H1 (cell line): Measurements from ENCODE around the gene FCRLB. TPM values are rescaled to one million over a fixed set of nuclear protein-coding genes. Genes with fewer than 3 reads are reported as not detected.

Experiments
- CHD7 ChIP-seq: fragments of 300-600 bp; sonication (generic); IDR thresholded peaks from 2 replicates; pipeline ENCODE4 v1.7.1; 2012; ENCODE audit warnings: low read length, moderate library complexity, mild to moderate bottlenecking, inconsistent platforms; ENCODE audit not compliant: insufficient replicate concordance
- EP300 ChIP-seq, 2 experiments: IDR thresholded peaks; 1 replicate in 1 of 2; 2 replicates in 1 of 2; pipeline ENCODE4 v1.6.1; 2011 to 2012; ENCODE audit warnings: low read depth in 2 of 2, low read length in 2 of 2, mild to moderate bottlenecking in 2 of 2, borderline replicate concordance in 1 of 2, inconsistent platforms in 1 of 2, moderate library complexity in 1 of 2
- FOSL1 ChIP-seq: IDR thresholded peaks from 2 replicates; pipeline ENCODE4 v1.6.1; 2011; ENCODE audit warnings: mild to moderate bottlenecking, low read depth, low read length, moderate library complexity; ENCODE audit not compliant: insufficient read depth
- GABPA ChIP-seq: IDR thresholded peaks from 2 replicates; pipeline ENCODE4 v1.6.1; 2011; ENCODE audit warnings: mild to moderate bottlenecking, low read length, moderate library complexity, borderline replicate concordance; ENCODE audit not compliant: insufficient read depth
- MAX ChIP-seq: IDR thresholded peaks from 2 replicates; pipeline ENCODE4 v1.6.1; 2012; ENCODE audit warnings: inconsistent platforms
- RAD21 ChIP-seq, 2 experiments: IDR thresholded peaks in 1 of 2; conservative IDR thresholded peaks in 1 of 2; 2 replicates each; pipeline ENCODE4 v1.6.1; 2011; ENCODE audit warnings: low read depth in 2 of 2, low read length in 2 of 2, improper control_type of control experiment in 1 of 2, inconsistent platforms in 1 of 2, mild to moderate bottlenecking in 1 of 2, moderate library complexity in 1 of 2
- polyA plus RNA-seq, 7 experiments: library from polyadenylated mRNA; depleted of rRNA in 3 of 7; stranded (reverse) in 5 of 7; unstranded in 2 of 7; fragments of >200 nt in 5 of 7; fragments of 200-250 nt in 2 of 7; gene quantifications; 1 replicate in 5 of 7; 2 replicates in 1 of 7; 4 replicates in 1 of 7; pipeline versions ENCODE4 v1.2.1 to v1.2.3, GENCODE V29; 2011 to 2013; ENCODE audit warnings: missing spikeins in 2 of 7, mixed read lengths in 2 of 7
- total RNA-seq: library from RNA; stranded (reverse); fragmentation: NEBNext Ultra II Directional; extraction: Animal tissue kit (Norgen Biotek cat#: 25700); gene quantifications from 2 replicates; pipeline ENCODE4 v1.2.1, GENCODE V29; 2021
- TF ChIP-seq, protein P1 (sequence below): IDR thresholded peaks from 2 replicates; pipeline ENCODE4 v1.6.1; 2012; ENCODE audit warnings: inconsistent platforms

FCRLB gene
- total and polyA plus RNA-seq, 2 of the 8 experiments (the other 6 are each of a cell fraction or from before 2014, with no cell fraction given): 0.14 to 0.24 TPM

DNA sequence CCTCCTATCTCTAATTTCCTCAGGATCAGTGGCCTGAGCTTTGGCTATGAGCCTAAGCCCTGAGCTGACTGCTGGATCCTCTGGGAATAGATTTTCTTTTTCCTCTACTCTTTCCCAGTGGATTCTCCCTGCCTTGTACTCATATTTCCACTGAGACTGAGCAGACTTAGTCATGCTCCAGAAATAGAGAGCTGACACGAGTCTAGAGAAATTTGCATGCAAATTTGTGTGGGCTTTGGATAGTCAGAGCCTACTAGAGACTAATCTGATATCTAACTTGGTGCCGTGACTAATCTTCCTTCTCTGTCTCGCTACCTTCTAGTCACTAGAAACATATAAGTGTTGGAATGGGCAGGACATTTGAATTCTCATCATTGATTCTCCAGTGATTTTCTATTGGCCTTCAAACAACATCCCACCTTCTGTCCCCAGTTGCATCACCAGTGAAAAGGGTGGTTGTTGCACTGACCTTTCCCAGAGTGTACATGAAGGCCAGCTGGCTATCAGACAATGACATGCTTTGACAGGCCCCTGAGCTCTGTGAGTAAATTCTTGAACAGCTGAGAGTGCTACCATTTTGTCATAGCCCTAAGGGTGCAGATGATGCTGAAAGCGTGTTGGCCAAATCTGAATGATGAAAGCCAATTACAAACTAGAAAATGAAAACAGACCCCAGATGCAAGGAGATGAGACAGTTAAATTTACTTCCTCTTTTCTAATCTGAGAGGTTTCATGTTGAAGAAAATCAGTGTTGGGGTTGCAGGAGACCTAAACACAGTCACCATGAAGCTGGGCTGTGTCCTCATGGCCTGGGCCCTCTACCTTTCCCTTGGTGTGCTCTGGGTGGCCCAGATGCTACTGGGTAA lies 14.6 kb upstream of the FCRLB start, which contains the start of gene FCRLA (continued):
- TF ChIP-seq CHD7 (no peak), GABPA (no peak), RAD21 (IDR thresholded peaks at IDR 0.05 in 1 of 2, conservative IDR thresholded peaks at IDR 0.05 in 1 of 2; ENCODE audit: low read depth in 2 of 2, low read length in 2 of 2) (no peak), FOSL1 (no peak), MAX (no peak), EP300 (IDR thresholded peaks at IDR 0.05; ENCODE audit: borderline replicate concordance in 1 of 2, low read depth in 2 of 2, low read length in 2 of 2) (no peak)
- TF ChIP-seq, protein P1, sequence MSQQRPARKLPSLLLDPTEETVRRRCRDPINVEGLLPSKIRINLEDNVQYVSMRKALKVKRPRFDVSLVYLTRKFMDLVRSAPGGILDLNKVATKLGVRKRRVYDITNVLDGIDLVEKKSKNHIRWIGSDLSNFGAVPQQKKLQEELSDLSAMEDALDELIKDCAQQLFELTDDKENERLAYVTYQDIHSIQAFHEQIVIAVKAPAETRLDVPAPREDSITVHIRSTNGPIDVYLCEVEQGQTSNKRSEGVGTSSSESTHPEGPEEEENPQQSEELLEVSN: no peak
